NCI-H2107 treated with DMSO at 0.1 percent for 48 hours (cell line): ENCODE results near the gene FGFR2.
"Not testable (repeated sequence)": the region's sequence is repeated elsewhere in the genome, so short reads cannot be mapped to it uniquely, and the experiment has no call there.

Experiments used
- DNase-seq: peaks from one replicate; lab custom pipeline; 2025; ENCODE audit not compliant: unreplicated experiment; lab: John Stamatoyannopoulos, UW

Gene FGFR2

GRCh38 chr10:121526135-121526790 is 72.0 kb downstream of the FGFR2 start:
- no peak for DNase-seq

GRCh38 chr10:121525251-121526134 is 72.8 kb downstream of the FGFR2 start:
- DNase-seq = no peak

GRCh38 chr10:121524157-121524817 is 74.0 kb downstream of the FGFR2 start:
- no peak for DNase-seq

GRCh38 chr10:121522831-121523230 is 75.4 kb downstream of the FGFR2 start:
- no peak for DNase-seq

- no peak for DNase-seq
Observed at GRCh38 chr10:121521794-121522556, 76.3 kb downstream of the FGFR2 start.

- DNase-seq = not testable (repeated sequence)
Observed at GRCh38 chr10:121520526-121520925, 77.7 kb downstream of the FGFR2 start.

GRCh38 chr10:121519901-121520493 is 78.2 kb downstream of the FGFR2 start:
- DNase-seq = no peak

GRCh38 chr10:121519411-121519810 is 78.8 kb downstream of the FGFR2 start:
- DNase-seq = no peak

- DNase-seq = no peak
Observed at GRCh38 chr10:121518333-121518732, 79.9 kb downstream of the FGFR2 start.

GRCh38 chr10:121516093-121516865 is 82.0 kb downstream of the FGFR2 start:
- no peak for DNase-seq

- no peak for DNase-seq
Observed at GRCh38 chr10:121514141-121514865, 83.9 kb downstream of the FGFR2 start.

- DNase-seq = no peak
Observed at GRCh38 chr10:121511943-121512342, 86.3 kb downstream of the FGFR2 start.

GRCh38 chr10:121511460-121511859 is 86.8 kb downstream of the FGFR2 start:
- no peak for DNase-seq

- DNase-seq = no peak
Observed at GRCh38 chr10:121510201-121510771, 88.0 kb downstream of the FGFR2 start.

GRCh38 chr10:121509796-121510195 is 88.4 kb downstream of the FGFR2 start:
- no peak for DNase-seq

GRCh38 chr10:121509112-121509511 is 89.1 kb downstream of the FGFR2 start:
- no peak for DNase-seq

GRCh38 chr10:121503587-121504051 is 94.6 kb downstream of the FGFR2 start:
- no peak for DNase-seq

GRCh38 chr10:121501796-121502195 is 96.4 kb downstream of the FGFR2 start:
- no peak for DNase-seq
